Epithelial cell of proximal tubule (primary cell): ENCODE measurements around the gene PIP4K2B. TPM values are rescaled to one million over a fixed set of nuclear protein-coding genes. Genes with fewer than 3 reads are reported as not detected.

Experiments
- DNase-seq: peaks from one replicate; pipeline ENCODE4 v3.0.0-alpha.2; 2011; ENCODE audit warnings: low read depth
- H3K4me3 ChIP-seq: 2 replicates; pipeline ENCODE4 v1.5.1; 2011; ENCODE audit warnings: low read depth, mild to moderate bottlenecking, low read length
- total RNA-seq: library from RNA; depleted of rRNA; stranded (reverse); fragments of >200 nt; gene quantifications from 2 replicates; pipeline ENCODE4 v1.2.3, GENCODE V29; 2015
- TF ChIP-seq, protein P1 (sequence below): conservative IDR thresholded peaks from 2 replicates; pipeline ENCODE4 v1.5.1; 2012; ENCODE audit warnings: low read depth, mild to moderate bottlenecking, low read length

PIP4K2B gene
- total RNA-seq, 1 donor from 2014 or later, result 20.9 TPM

GRCh38 chr17:38748892-38749222 lies 50.5 kb downstream of the PIP4K2B start:
- DNase-seq, result no peak
- TF ChIP-seq, protein P1, sequence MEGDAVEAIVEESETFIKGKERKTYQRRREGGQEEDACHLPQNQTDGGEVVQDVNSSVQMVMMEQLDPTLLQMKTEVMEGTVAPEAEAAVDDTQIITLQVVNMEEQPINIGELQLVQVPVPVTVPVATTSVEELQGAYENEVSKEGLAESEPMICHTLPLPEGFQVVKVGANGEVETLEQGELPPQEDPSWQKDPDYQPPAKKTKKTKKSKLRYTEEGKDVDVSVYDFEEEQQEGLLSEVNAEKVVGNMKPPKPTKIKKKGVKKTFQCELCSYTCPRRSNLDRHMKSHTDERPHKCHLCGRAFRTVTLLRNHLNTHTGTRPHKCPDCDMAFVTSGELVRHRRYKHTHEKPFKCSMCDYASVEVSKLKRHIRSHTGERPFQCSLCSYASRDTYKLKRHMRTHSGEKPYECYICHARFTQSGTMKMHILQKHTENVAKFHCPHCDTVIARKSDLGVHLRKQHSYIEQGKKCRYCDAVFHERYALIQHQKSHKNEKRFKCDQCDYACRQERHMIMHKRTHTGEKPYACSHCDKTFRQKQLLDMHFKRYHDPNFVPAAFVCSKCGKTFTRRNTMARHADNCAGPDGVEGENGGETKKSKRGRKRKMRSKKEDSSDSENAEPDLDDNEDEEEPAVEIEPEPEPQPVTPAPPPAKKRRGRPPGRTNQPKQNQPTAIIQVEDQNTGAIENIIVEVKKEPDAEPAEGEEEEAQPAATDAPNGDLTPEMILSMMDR, result no peak
- peak overlapping the region; percentile 99 for H3K4me3 ChIP-seq

DNA sequence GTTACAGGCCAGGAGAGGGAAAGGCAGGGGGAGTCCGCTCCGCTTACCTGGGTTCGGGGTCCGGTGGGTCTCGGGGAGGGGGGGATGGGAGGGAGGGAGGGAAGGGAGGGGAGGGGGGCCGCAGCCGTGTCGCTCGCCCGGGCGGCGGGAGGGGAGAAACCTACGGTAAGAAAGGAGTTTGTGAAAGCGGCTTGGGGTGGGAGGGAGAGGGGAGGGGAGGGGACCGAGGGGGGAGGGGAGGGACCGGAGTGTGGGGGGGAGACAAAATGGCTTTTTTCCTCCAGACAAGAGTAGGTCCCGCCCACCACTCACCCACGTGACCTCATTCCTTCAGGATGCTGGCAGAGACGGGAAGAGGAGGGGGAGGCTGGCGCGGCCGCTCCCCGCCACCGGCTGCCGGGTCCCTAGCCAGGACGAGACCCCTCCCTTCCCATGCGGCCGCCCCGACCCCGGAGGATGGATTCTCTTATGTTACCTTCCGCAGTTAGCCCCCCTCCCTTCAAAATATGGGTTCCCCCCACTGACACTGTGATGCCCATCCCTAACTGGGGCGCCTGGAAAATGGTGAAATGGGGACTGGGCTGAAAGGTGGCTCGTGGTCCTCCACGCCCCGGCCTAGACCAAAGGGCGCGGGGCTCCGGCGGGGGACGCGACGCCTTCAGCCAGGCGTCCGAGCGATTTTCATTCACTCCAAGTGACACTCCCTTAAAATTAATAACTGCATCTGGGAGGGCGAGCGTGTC lies 51.0 kb downstream of the PIP4K2B start, which contains the start of gene PCGF2:
Gene PCGF2 (minus strand): TSS at position 188 of the 743 bp plus-strand sequence. CDS start 7,934 bp downstream, outside the sequence.
- H3K4me3 ChIP-seq, result peak within 1 kb of the TSS; percentile 99
- TF ChIP-seq, protein P1, result no peak
- peak; percentile 25 for DNase-seq

- no peak for DNase-seq
- TF ChIP-seq, protein P1, result no peak
- H3K4me3 ChIP-seq, result peak overlapping the region; percentile 99
These were observed 51.8 kb downstream of the PIP4K2B start for GRCh38 chr17:38747463-38748148.

- DNase-seq, result no peak
- peak overlapping the region; percentile 99 for H3K4me3 ChIP-seq
- TF ChIP-seq, protein P1, result no peak
These were observed 52.4 kb downstream of the PIP4K2B start for GRCh38 chr17:38746849-38747462.

GRCh38 chr17:38746004-38746848 lies 53.1 kb downstream of the PIP4K2B start:
- H3K4me3 ChIP-seq, result peak overlapping the region; percentile 99
- DNase-seq, result no peak
- TF ChIP-seq, protein P1, result no peak

GRCh38 chr17:38745545-38745944 lies 53.8 kb downstream of the PIP4K2B start:
- no peak for DNase-seq
- TF ChIP-seq, protein P1, result no peak
- no peak overlapping the region for H3K4me3 ChIP-seq
